ENCODE results near the gene NAT9. TPM values are rescaled to one million over a fixed set of nuclear protein-coding genes. Genes with fewer than 3 reads are reported as not detected.

Gene NAT9
- total RNA-seq, 5 donors from 2014 or later (not counting 1 experiment from before 2014, with no cell fraction given): 37.2 to 74.4 (median 71.9) TPM

GRCh38 chr17:74760404-74761105 is 15.6 kb downstream of the NAT9 start:
- H3K4me1 ChIP-seq (ENCODE audit: control insufficient read depth in 1 of 2, extremely low read depth in 1 of 2, insufficient read depth in 2 of 2, low read length in 2 of 2): peaks cover 40 to 89% of the 10 kb centered on the region in 2 experiments
- no peaks in the 10 kb centered on the region for H3K9me3 ChIP-seq
- no peaks in the 10 kb centered on the region for H3K9me3 Mint-ChIP-seq
- peaks cover 46 to 71% (median 64%) of the 10 kb centered on the region in 3 donors for H3K4me1 Mint-ChIP-seq
- no peaks in the 10 kb centered on the region for H3K27me3 Mint-ChIP-seq
- peak overlapping the region in 1 of 3 donors; percentile 100 for H3K4me3 Mint-ChIP-seq
- H3K4me3 ChIP-seq (ENCODE audit: control insufficient read depth in 1 of 2, extremely low read depth in 1 of 2, low read length in 1 of 2): peak overlapping the region in 1 of 2 donors; percentile 58
- peak overlapping the region; percentile 62 for H3K27ac ChIP-seq (ENCODE audit: low read length)
- ChIA-PET POLR2A (interaction anchor here in 1 of 2 donors (0.5 kb wide), 1 partner anchor 13 kb away, joined by 3 read pairs; no protein-coding TSS in a partner anchor), CTCF (interaction anchor here (0.5 to 2.5 kb wide), 8 partner anchors 10 to 171 kb away, joined by 4 to 25 read pairs (median 7); no protein-coding TSS in a partner anchor)
- peaks cover 24 to 61% of the 10 kb centered on the region in 2 donors for H3K36me3 ChIP-seq (ENCODE audit: control insufficient read depth in 2 of 2, extremely low read depth in 1 of 2, insufficient read depth in 1 of 2, low read length in 1 of 2)
- ATAC-seq (replicated peaks in 1 of 4) (no peak), DNase-seq (no peak)
- peak overlapping the region; percentile 85 to 90 for H3K27ac Mint-ChIP-seq
- WGBS (ENCODE audit: insufficient coverage): 93% methylated on average over 3 of the region's 7 CpGs
- H3K36me3 Mint-ChIP-seq: peaks cover 5% of the 10 kb centered on the region
- H3K27me3 ChIP-seq (replicated peaks in 1 of 2; ENCODE audit: control insufficient read depth in 2 of 2, extremely low read depth in 1 of 2, insufficient read depth in 2 of 2, low read length in 1 of 2): no peaks in the 10 kb centered on the region

DNA sequence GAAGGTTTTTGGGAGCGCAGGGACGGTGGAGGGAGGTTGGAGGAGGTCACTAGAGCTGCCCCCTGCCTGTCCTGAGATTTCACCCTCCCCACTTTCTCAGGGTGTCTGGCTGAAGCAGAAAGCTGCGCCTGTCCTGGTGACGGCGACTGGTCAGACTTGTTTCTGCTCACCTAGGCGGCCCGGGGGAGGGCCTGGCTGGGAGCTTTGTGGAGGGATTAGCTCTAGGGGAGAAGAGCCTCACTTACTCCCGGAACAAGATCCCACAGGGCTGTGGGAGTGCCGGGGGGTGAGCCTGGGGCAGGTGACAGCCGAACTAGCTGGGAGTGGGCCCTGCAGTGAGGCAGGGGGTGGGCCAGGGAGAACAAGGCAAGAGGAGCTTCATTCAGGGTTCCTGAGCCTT is 16.2 kb downstream of the NAT9 start:
- peaks cover 43 to 95% of the 10 kb centered on the region in 2 experiments for H3K4me1 ChIP-seq (ENCODE audit: control insufficient read depth in 1 of 2, extremely low read depth in 1 of 2, insufficient read depth in 2 of 2, low read length in 2 of 2)
- POLR2A ChIA-PET: interaction anchor here in 1 of 2 donors (0.6 kb wide), 1 partner anchor 1006 kb away, joined by 3 read pairs; no protein-coding TSS in a partner anchor
- peak overlapping the region; percentile 66 to 100 (median 68) for H3K4me3 Mint-ChIP-seq
- CTCF ChIA-PET: interaction anchor here (0.5 to 2.5 kb wide), 12 partner anchors 10 to 172 kb away, joined by 3 to 25 read pairs (median 6); no protein-coding TSS in a partner anchor
- peak overlapping the region; percentile 85 to 90 for H3K27ac Mint-ChIP-seq
- H3K27me3 ChIP-seq (replicated peaks in 1 of 2; ENCODE audit: control insufficient read depth in 2 of 2, extremely low read depth in 1 of 2, insufficient read depth in 2 of 2, low read length in 1 of 2): no peaks in the 10 kb centered on the region
- DNase-seq (no peak), ATAC-seq (replicated peaks in 1 of 4) (no peak)
- H3K9me3 ChIP-seq: no peaks in the 10 kb centered on the region
- H3K4me3 ChIP-seq (ENCODE audit: control insufficient read depth in 1 of 2, extremely low read depth in 1 of 2, low read length in 1 of 2): peak overlapping the region; percentile 39 to 58
- H3K4me1 Mint-ChIP-seq: peaks cover 52 to 78% (median 71%) of the 10 kb centered on the region in 3 donors
- peaks cover 7% of the 10 kb centered on the region for H3K36me3 Mint-ChIP-seq
- H3K36me3 ChIP-seq (ENCODE audit: control insufficient read depth in 2 of 2, extremely low read depth in 1 of 2, insufficient read depth in 1 of 2, low read length in 1 of 2): peaks cover 25 to 65% of the 10 kb centered on the region in 2 donors
- no peaks in the 10 kb centered on the region for H3K9me3 Mint-ChIP-seq
- no peaks in the 10 kb centered on the region for H3K27me3 Mint-ChIP-seq
- 31% methylated on average over 4 of the region's 10 CpGs for WGBS (ENCODE audit: insufficient coverage)
- peak overlapping the region; percentile 62 for H3K27ac ChIP-seq (ENCODE audit: low read length)

DNA sequence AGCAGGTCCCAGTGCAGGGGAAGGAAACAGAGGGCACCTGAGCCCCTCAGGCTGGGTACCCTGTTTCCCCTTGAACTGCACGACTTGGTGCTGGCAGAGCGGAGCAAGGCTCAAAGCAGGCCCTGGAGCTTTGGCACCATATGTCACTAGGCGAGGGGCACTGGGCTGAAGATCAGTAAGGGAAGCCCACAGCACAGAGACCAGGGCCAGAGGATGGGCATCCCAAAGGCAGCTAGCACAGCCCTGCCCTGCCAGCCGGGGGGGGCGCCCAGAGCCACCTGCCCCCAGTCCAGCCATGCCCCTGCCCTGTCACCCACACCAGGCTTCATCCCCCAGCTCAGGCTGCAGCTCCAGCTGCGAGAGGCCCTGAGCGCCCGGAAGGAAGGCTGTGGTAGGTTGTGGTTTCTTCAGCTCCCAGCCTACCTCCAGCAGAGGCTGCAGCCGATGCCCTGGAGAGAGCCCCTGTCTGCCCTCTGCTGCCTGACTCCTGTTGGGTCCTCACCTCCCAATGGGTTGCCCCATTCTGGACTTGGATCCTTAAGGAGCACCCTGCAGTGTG is 16.8 kb downstream of the NAT9 start:
- peak overlapping the region; percentile 66 to 100 (median 68) for H3K4me3 Mint-ChIP-seq
- H3K9me3 Mint-ChIP-seq: no peaks in the 10 kb centered on the region
- H3K9me3 ChIP-seq: no peaks in the 10 kb centered on the region
- peak overlapping the region; percentile 62 for H3K27ac ChIP-seq (ENCODE audit: low read length)
- H3K27me3 Mint-ChIP-seq: no peaks in the 10 kb centered on the region
- peak overlapping the region; percentile 39 to 58 for H3K4me3 ChIP-seq (ENCODE audit: control insufficient read depth in 1 of 2, extremely low read depth in 1 of 2, low read length in 1 of 2)
- H3K4me1 ChIP-seq (ENCODE audit: control insufficient read depth in 1 of 2, extremely low read depth in 1 of 2, insufficient read depth in 2 of 2, low read length in 2 of 2): peaks cover 43 to 98% of the 10 kb centered on the region in 2 experiments
- DNase-seq (peak in 28 of 35 experiments; percentile 35 to 79 (median 54)), ATAC-seq (replicated peaks in 1 of 4) (peak; percentile 88 to 92 (median 91))
- H3K27ac Mint-ChIP-seq: peak overlapping the region; percentile 92 to 94
- no peaks in the 10 kb centered on the region for H3K27me3 ChIP-seq (replicated peaks in 1 of 2; ENCODE audit: control insufficient read depth in 2 of 2, extremely low read depth in 1 of 2, insufficient read depth in 2 of 2, low read length in 1 of 2)
- POLR2A ChIA-PET: interaction anchor here in 1 of 2 donors (0.6 kb wide), 1 partner anchor 1006 kb away, joined by 3 read pairs; no protein-coding TSS in a partner anchor
- 7% methylated on average over 3 of the region's 9 CpGs for WGBS (ENCODE audit: insufficient coverage)
- H3K36me3 Mint-ChIP-seq: peaks cover 5% of the 10 kb centered on the region
- peaks cover 24 to 59% of the 10 kb centered on the region in 2 donors for H3K36me3 ChIP-seq (ENCODE audit: control insufficient read depth in 2 of 2, extremely low read depth in 1 of 2, insufficient read depth in 1 of 2, low read length in 1 of 2)
- H3K4me1 Mint-ChIP-seq: peaks cover 58 to 81% (median 77%) of the 10 kb centered on the region in 3 donors
- CTCF ChIA-PET: interaction anchor here (0.6 to 2.5 kb wide), 12 partner anchors 9 to 425 kb away, joined by 3 to 25 read pairs (median 4); partner anchors contain the start of gene RAB37 (in 1 of the 2)

- Mint-ChIP-seq H3K36me3 (peaks cover 5% of the 10 kb centered on the region), H3K27ac (peak overlapping the region; percentile 92 to 94), H3K9me3 (no peaks in the 10 kb centered on the region), H3K4me3 (peak overlapping the region; percentile 66 to 100 (median 68)), H3K4me1 (peaks cover 61 to 84% (median 79%) of the 10 kb centered on the region in 3 donors), H3K27me3 (no peaks in the 10 kb centered on the region)
- Histone ChIP-seq H3K36me3 (ENCODE audit: control insufficient read depth in 2 of 2, extremely low read depth in 1 of 2, insufficient read depth in 1 of 2, low read length in 1 of 2) (peaks cover 19 to 54% of the 10 kb centered on the region in 2 donors), H3K27ac (ENCODE audit: low read length) (peak overlapping the region; percentile 62), H3K27me3 (replicated peaks in 1 of 2; ENCODE audit: control insufficient read depth in 2 of 2, extremely low read depth in 1 of 2, insufficient read depth in 2 of 2, low read length in 1 of 2) (no peaks in the 10 kb centered on the region), H3K9me3 (no peaks in the 10 kb centered on the region), H3K4me3 (ENCODE audit: control insufficient read depth in 1 of 2, extremely low read depth in 1 of 2, low read length in 1 of 2) (peak overlapping the region; percentile 39 to 58), H3K4me1 (ENCODE audit: control insufficient read depth in 1 of 2, extremely low read depth in 1 of 2, insufficient read depth in 2 of 2, low read length in 2 of 2) (peaks cover 45 to 98% of the 10 kb centered on the region in 2 experiments)
- ChIA-PET CTCF (interaction anchor here (0.6 to 2.5 kb wide), 11 partner anchors 9 to 426 kb away, joined by 3 to 25 read pairs (median 5); partner anchors contain the start of gene RAB37 (in 1 of the 2)), POLR2A (no interaction called here)
- peak in 1 of 35 experiments; percentile 48 for DNase-seq
- peak; percentile 15 to 44 (median 22) for ATAC-seq (replicated peaks in 1 of 4)
- WGBS (ENCODE audit: insufficient coverage): no CpG with 5 or more reads among the region's 2 CpGs
Observed at GRCh38 chr17:74758848-74759168, 17.3 kb downstream of the NAT9 start.

GRCh38 chr17:74757931-74758847 is 18.0 kb downstream of the NAT9 start:
- 68% methylated on average over 19 of the region's 26 CpGs for WGBS (ENCODE audit: insufficient coverage)
- no peak for DNase-seq
- ChIA-PET CTCF (interaction anchor here (1.1 to 2.1 kb wide), 3 partner anchors 13 to 33 kb away, joined by 4 to 8 read pairs (median 7); a partner anchor contains a TSS), POLR2A (no interaction called here)
- Histone ChIP-seq H3K27ac (ENCODE audit: low read length) (peak overlapping the region; percentile 62), H3K4me3 (ENCODE audit: control insufficient read depth in 1 of 2, extremely low read depth in 1 of 2, low read length in 1 of 2) (peak overlapping the region; percentile 39 to 58), H3K9me3 (no peaks in the 10 kb centered on the region), H3K27me3 (replicated peaks in 1 of 2; ENCODE audit: control insufficient read depth in 2 of 2, extremely low read depth in 1 of 2, insufficient read depth in 2 of 2, low read length in 1 of 2) (no peaks in the 10 kb centered on the region), H3K4me1 (ENCODE audit: control insufficient read depth in 1 of 2, extremely low read depth in 1 of 2, insufficient read depth in 2 of 2, low read length in 2 of 2) (peaks cover 47 to 98% of the 10 kb centered on the region in 2 experiments), H3K36me3 (ENCODE audit: control insufficient read depth in 2 of 2, extremely low read depth in 1 of 2, insufficient read depth in 1 of 2, low read length in 1 of 2) (peaks cover 13 to 47% of the 10 kb centered on the region in 2 donors)
- no peak for ATAC-seq (replicated peaks in 1 of 4)
- peak overlapping the region; percentile 66 to 100 (median 68) for H3K4me3 Mint-ChIP-seq
- H3K36me3 Mint-ChIP-seq: peaks cover 5% of the 10 kb centered on the region
- H3K4me1 Mint-ChIP-seq: peaks cover 67 to 89% (median 84%) of the 10 kb centered on the region in 3 donors
- no peaks in the 10 kb centered on the region for H3K9me3 Mint-ChIP-seq
- no peaks in the 10 kb centered on the region for H3K27me3 Mint-ChIP-seq
- peak overlapping the region; percentile 92 to 94 for H3K27ac Mint-ChIP-seq

All from T-cell (primary cell).